ENCODE results near the gene GPRC5D. TPM values are rescaled to one million over a fixed set of nuclear protein-coding genes. Genes with fewer than 3 reads are reported as not detected.

The GPRC5D gene
- total RNA-seq, 2 donors from 2014 or later, result not detected

GRCh38 chr12:12917517-12917916 lies 34.5 kb downstream of the GPRC5D start:
- ATAC-seq (no peak), DNase-seq (no peak)
- intact Hi-C loops (cut with DNase I), result loop anchor here (5.0 to 10.0 kb wide), 6 partner anchors 60 to 315 kb away; no protein-coding TSS in a partner anchor

- ATAC-seq (peak; percentile 90 to 96), DNase-seq (peak; percentile 81)
- intact Hi-C loops (cut with DNase I), result loop anchor here (5.0 to 10.0 kb wide), 6 partner anchors 61 to 316 kb away; no protein-coding TSS in a partner anchor
These were observed 35.6 kb downstream of the GPRC5D start for GRCh38 chr12:12916135-12916944.

- ATAC-seq (no peak), DNase-seq (no peak)
- intact Hi-C loops (cut with DNase I), result loop anchor here (5.0 to 10.0 kb wide), 6 partner anchors 62 to 317 kb away; no protein-coding TSS in a partner anchor
These were observed 36.3 kb downstream of the GPRC5D start for GRCh38 chr12:12915656-12916055.

GRCh38 chr12:12912711-12913110 lies 39.3 kb downstream of the GPRC5D start:
- intact Hi-C loops (cut with DNase I), result loop anchor here in 1 of 2 donors (10.0 kb wide), 1 partner anchor 182 kb away; no protein-coding TSS in a partner anchor
- ATAC-seq, result no peak
- DNase-seq, result no peak

- ATAC-seq (peak; percentile 50 to 74), DNase-seq (no peak)
- intact Hi-C loops (cut with DNase I), result loop anchor here in 1 of 2 donors (10.0 kb wide), 1 partner anchor 185 kb away; no protein-coding TSS in a partner anchor
These were observed 42.0 kb downstream of the GPRC5D start for GRCh38 chr12:12909995-12910420.

DNA sequence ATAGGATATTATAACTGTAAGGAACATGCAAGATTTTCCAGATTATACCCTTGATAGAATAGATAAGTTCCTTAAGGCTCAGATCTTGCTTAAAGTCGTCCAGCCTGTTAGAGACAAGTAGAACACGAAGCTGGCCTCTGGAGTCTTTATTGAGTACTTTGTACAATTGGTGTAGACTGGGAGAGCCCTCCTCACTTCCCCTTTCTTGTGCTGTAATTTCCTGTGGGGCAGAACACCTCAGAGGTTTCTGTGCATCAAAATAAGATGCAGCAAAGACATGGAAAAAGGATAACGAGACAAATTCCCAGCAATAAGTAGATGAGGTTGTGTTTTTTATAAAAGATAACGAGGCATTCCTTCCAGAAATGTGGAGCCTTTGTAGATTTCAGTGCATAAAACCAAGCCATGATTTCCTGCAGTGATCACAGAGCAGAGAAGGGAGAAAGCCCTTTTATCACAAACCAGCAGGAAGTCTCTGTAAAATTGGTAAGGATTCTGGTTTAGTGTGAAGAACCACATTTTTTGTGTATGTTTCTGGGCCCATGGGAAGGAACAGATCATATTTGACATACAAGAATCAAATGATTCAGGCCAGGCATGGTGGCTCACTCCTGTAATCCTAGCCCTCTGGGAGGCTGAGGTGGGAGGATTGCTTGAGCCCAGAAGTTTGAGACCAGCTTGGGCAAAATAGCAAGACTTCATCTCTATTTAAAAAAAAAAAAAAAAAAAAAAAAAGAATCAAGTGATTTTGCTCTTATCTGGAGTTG lies 42.6 kb downstream of the GPRC5D start:
- DNase-seq (no peak), ATAC-seq (peak in 1 of 2 donors; percentile 18)
- intact Hi-C loops (cut with DNase I), result no loop called here

DNA sequence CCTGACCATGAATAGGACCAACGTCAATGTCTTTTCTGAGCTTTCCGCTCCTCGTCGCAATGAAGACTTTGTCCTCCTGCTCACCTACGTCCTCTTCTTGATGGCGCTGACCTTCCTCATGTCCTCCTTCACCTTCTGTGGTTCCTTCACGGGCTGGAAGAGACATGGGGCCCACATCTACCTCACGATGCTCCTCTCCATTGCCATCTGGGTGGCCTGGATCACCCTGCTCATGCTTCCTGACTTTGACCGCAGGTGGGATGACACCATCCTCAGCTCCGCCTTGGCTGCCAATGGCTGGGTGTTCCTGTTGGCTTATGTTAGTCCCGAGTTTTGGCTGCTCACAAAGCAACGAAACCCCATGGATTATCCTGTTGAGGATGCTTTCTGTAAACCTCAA lies 43.3 kb downstream of the GPRC5D start:
- intact Hi-C loops (cut with DNase I), result no loop called here
- DNase-seq, result no peak
- no peak for ATAC-seq

GRCh38 chr12:12908252-12908651 lies 43.7 kb downstream of the GPRC5D start:
- DNase-seq (no peak), ATAC-seq (no peak)
- intact Hi-C loops (cut with DNase I), result no loop called here

- no peak for ATAC-seq
- intact Hi-C loops (cut with DNase I), result no loop called here
These were observed 44.4 kb downstream of the GPRC5D start for GRCh38 chr12:12907552-12907951.

DNA sequence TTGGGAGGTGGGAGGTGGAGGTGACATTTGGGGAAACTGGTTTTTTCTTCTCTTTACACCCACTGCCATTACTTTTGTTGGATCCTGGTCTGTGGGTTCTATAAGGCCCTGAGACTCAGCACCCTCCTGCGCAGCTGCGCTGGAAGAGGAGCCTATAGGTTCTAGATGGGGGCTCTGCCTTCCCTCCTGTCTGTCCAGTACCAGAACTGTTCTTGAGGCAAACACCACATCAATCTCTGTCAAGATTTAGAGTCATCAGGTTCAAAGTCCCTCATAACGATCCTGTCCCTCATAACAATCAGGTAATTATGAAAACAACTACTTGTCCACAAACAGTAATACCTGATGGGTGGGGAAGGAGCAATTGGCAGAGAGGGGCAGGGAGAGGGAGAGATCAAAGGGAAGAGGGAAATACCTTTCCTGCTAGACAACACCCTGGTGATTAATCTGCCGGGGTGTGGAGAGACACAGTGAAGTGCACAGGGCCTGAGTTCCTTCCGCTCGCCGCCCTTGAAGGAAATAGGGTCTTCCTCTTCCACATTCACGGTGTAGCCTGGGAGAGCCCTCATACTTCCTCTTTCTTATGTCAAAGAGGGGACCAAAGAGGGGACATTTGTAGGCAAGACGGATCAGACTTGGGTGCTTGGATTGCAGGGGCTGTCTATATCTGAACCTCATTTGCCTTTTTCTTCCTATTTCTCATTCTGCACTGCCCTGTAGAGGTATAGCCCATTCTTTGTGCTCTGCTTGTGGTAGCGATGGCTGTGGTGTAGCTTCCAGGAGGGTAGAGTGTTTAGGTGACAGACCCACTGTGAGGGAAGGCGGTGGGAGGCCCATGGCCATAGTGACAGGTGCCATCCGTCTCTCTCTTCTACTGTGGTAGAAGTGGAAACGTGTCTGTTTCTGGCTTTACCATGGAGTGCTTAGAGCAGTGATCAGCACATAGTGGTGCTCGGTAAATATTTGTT lies 48.0 kb downstream of the GPRC5D start:
- intact Hi-C loops (cut with DNase I), result no loop called here
- ATAC-seq (no peak), DNase-seq (no peak)

More at GRCh38 chr12:12907552-12907951, 44.4 kb downstream of the GPRC5D start:
- DNase-seq, result no peak

- intact Hi-C loops (cut with DNase I), result no loop called here
- ATAC-seq (peak; percentile 12 to 55), DNase-seq (no peak)
These were observed 49.9 kb downstream of the GPRC5D start for GRCh38 chr12:12902036-12902435.

GRCh38 chr12:12901158-12901791 lies 50.7 kb downstream of the GPRC5D start:
- intact Hi-C loops (cut with DNase I), result no loop called here
- peak; percentile 45 for DNase-seq

DNA sequence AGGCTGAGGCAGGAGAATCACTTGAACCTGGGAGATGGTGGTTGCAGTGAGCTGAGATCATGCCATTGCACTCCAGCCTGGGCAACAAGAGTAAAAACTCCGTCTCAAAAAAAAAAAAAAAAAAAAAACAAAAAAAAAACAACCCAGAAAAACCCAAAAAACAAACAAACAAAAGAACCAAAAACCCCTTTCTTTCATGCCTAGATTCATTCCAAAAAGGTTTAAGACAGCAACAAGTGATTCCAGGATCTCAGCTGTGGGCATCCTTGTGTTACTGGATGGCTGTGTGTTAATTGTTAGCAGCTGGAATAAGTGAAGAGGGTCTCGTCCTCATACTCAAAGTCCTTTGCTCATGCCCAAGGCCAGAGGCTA lies 51.2 kb downstream of the GPRC5D start:
- intact Hi-C loops (cut with DNase I), result no loop called here
- ATAC-seq (no peak), DNase-seq (no peak)

More at GRCh38 chr12:12901158-12901791, 50.7 kb downstream of the GPRC5D start:
- ATAC-seq, result peak; percentile 60 to 90

- ATAC-seq, result peak in 1 of 2 donors; percentile 37
- intact Hi-C loops (cut with DNase I), result no loop called here
- peak; percentile 40 for DNase-seq
These were observed 52.2 kb downstream of the GPRC5D start for GRCh38 chr12:12899530-12900380.

GRCh38 chr12:12898911-12899511 lies 53.0 kb downstream of the GPRC5D start:
- no peak for ATAC-seq
- DNase-seq, result no peak
- intact Hi-C loops (cut with DNase I), result no loop called here

DNA sequence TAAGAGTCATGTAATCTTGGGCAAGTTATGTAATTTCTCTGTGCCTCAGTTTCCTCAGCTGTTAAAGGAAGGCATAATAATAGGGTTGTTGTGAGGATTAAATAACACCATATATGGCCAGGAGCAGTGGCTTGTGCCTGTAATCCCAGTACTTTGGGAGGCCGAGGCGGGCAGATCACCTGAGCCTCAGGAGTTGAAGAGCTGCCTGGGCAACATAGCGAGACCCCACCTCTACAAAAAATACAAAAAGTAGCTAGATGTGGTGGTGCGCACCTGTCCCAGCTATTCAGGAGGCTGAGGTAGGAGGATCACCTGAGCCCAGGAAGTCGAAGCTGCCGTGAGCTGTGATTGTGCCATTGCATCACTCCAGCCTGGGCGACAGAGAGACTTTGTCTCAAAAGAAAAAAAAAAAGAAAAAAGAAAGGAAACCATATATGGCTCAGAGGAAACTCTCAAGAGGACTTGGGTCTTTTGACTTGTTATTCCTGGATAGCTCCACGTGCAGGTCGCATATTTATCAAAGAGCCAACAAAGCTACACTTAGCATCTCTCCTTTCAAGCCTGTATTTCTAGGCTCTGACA lies 53.7 kb downstream of the GPRC5D start:
- no peak for DNase-seq
- intact Hi-C loops (cut with DNase I), result no loop called here
- no peak for ATAC-seq

DNA sequence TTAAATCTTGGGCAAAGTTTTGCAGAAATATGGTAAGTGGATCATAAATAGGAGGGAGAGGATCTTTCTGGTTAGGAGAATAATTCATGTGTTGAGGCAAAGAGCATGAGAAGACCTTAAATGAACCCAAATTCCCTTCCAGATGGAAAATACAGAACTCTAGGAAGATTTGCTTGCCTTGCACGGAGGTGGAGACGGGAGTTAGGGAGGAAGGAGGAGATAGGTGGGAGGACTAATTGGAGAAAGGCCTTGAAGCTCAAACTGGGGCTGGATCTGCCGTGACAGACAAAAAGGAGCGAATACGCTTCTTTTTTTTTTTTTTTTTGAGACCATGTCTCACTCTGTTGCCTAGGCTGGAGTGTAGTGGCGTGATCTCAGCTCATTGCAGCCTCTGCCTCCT lies 54.7 kb downstream of the GPRC5D start:
- intact Hi-C loops (cut with DNase I), result no loop called here
- no peak for DNase-seq
- no peak for ATAC-seq

Measured in left cardiac atrium (tissue), 4 donors.